Endothelial cell (in vitro differentiated cells): ENCODE measurements around the gene DPP8. TPM values are rescaled to one million over a fixed set of nuclear protein-coding genes. Genes with fewer than 3 reads are reported as not detected.
A peak's percentile ranks its signal among the peaks of the same experiment; 100 is the strongest.

Source experiments
- DNase-seq: peaks from one replicate; pipeline ENCODE4 v3.0.0; 2021; ENCODE audit warnings: low spot score
- H3K27ac Mint-ChIP-seq: one replicate; pipeline ENCODE4 v1.8.0; 2021; ENCODE audit warnings: mixed read lengths, inconsistent platforms; ENCODE audit not compliant: unreplicated experiment
- H3K27me3 Mint-ChIP-seq: one replicate; pipeline ENCODE4 v1.8.0; 2021; ENCODE audit warnings: mild to moderate bottlenecking, moderate library complexity, mixed read lengths, inconsistent platforms; ENCODE audit not compliant: unreplicated experiment
- H3K36me3 Mint-ChIP-seq: one replicate; pipeline ENCODE4 v1.8.0; 2021; ENCODE audit warnings: mild to moderate bottlenecking, low read depth, mixed read lengths, inconsistent platforms; ENCODE audit not compliant: unreplicated experiment
- H3K4me1 Mint-ChIP-seq: one replicate; pipeline ENCODE4 v1.8.0; 2021; ENCODE audit warnings: mild to moderate bottlenecking, mixed read lengths, inconsistent platforms; ENCODE audit not compliant: unreplicated experiment
- H3K4me3 Mint-ChIP-seq: one replicate; pipeline ENCODE4 v1.8.0; 2021; ENCODE audit warnings: mild to moderate bottlenecking, mixed read lengths, inconsistent platforms; ENCODE audit not compliant: unreplicated experiment
- H3K9me3 Mint-ChIP-seq: one replicate; pipeline ENCODE4 v1.8.0; 2021; ENCODE audit warnings: mixed read lengths, inconsistent platforms; ENCODE audit not compliant: unreplicated experiment
- CTCF ChIP-seq: fragments of 200-600 bp; sonication (generic); IDR thresholded peaks from one replicate; pipeline ENCODE4 v1.5.0; 2021; ENCODE audit warnings: antibody characterized with exemption; ENCODE audit not compliant: unreplicated experiment
- total RNA-seq: library from RNA; stranded (reverse); fragmentation: NEBNext Ultra II Directional; extraction: Animal tissue kit (Norgen Biotek cat#: 25700); gene quantifications from one replicate; pipeline ENCODE4 v1.2.1, GENCODE V29; 2021; ENCODE audit not compliant: unreplicated experiment

The DPP8 gene
- total RNA-seq, 1 donor from 2014 or later, result 36.6 TPM

GRCh38 chr15:65512189-65512588, 5.3 kb downstream of the DPP8 start:
- Mint-ChIP-seq H3K4me1 (peaks cover 14% of the 10 kb centered on the region), H3K36me3 (peaks cover 7% of the 10 kb centered on the region), H3K27me3 (peaks cover 3% of the 10 kb centered on the region), H3K4me3 (no peak overlapping the region), H3K27ac (no peak overlapping the region), H3K9me3 (no peaks in the 10 kb centered on the region)
- TF ChIP-seq CTCF, result no peak
- no peak for DNase-seq

- Mint-ChIP-seq H3K36me3 (no peaks in the 10 kb centered on the region), H3K4me1 (no peaks in the 10 kb centered on the region), H3K4me3 (no peak overlapping the region), H3K27ac (no peak overlapping the region), H3K9me3 (no peaks in the 10 kb centered on the region), H3K27me3 (no peaks in the 10 kb centered on the region)
- TF ChIP-seq CTCF, result no peak
- DNase-seq, result no peak
These were observed 8.2 kb downstream of the DPP8 start for GRCh38 chr15:65509321-65509720.

GRCh38 chr15:65494076-65494475, 23.4 kb downstream of the DPP8 start:
- no peaks in the 10 kb centered on the region for H3K9me3 Mint-ChIP-seq
- no peaks in the 10 kb centered on the region for H3K4me1 Mint-ChIP-seq
- no peaks in the 10 kb centered on the region for H3K27me3 Mint-ChIP-seq
- no peak overlapping the region for H3K27ac Mint-ChIP-seq
- TF ChIP-seq CTCF, result no peak
- no peak for DNase-seq
- H3K4me3 Mint-ChIP-seq, result no peak overlapping the region
- peaks cover 16% of the 10 kb centered on the region for H3K36me3 Mint-ChIP-seq

- Mint-ChIP-seq H3K27ac (no peak overlapping the region), H3K27me3 (no peaks in the 10 kb centered on the region), H3K9me3 (no peaks in the 10 kb centered on the region), H3K4me1 (no peaks in the 10 kb centered on the region), H3K36me3 (peaks cover 4% of the 10 kb centered on the region), H3K4me3 (no peak overlapping the region)
- DNase-seq, result no peak
- no peak for TF ChIP-seq CTCF
These were observed 32.6 kb downstream of the DPP8 start for GRCh38 chr15:65484876-65485275.

- Mint-ChIP-seq H3K36me3 (peaks cover 16% of the 10 kb centered on the region), H3K4me3 (peak overlapping the region; percentile 13), H3K4me1 (no peaks in the 10 kb centered on the region), H3K9me3 (no peaks in the 10 kb centered on the region), H3K27ac (no peak overlapping the region), H3K27me3 (no peaks in the 10 kb centered on the region)
- no peak for TF ChIP-seq CTCF
- DNase-seq, result no peak
These were observed 40.6 kb downstream of the DPP8 start for GRCh38 chr15:65476903-65477302.
